Measurements from ENCODE around the gene QDPR. TPM values are rescaled to one million over a fixed set of nuclear protein-coding genes. Genes with fewer than 3 reads are reported as not detected.

The QDPR gene
- 13.9 and 20.6 TPM in 2 replicates for total RNA-seq

GRCh38 chr4:17511950-17512795 is at the start of gene QDPR:
Gene QDPR, minus strand, starts transcription at chr4:17512090. Its CDS starts 36 bp downstream, at chr4:17512054.

GRCh38 chr4:17514865-17515264 is 3.0 kb upstream of the QDPR start, which contains the start of gene CLRN2:
Gene CLRN2, plus strand, starts transcription at chr4:17515165. Its CDS starts 102 bp downstream, at chr4:17515267.

Other genes starting within 250 kb of the QDPR start
- gene CLRN2, start 3.1 kb upstream of the QDPR start, total RNA-seq, result not detected in 2 replicates
- gene LAP3, start 65.1 kb upstream of the QDPR start, total RNA-seq, result 48.7 and 61.5 TPM in 2 replicates
- 4.5 and 5.6 TPM in 2 replicates for gene MED28, start 102.6 kb upstream of the QDPR start, total RNA-seq